Measurements from ENCODE around the gene REV1. TPM values are rescaled to one million over a fixed set of nuclear protein-coding genes. Genes with fewer than 3 reads are reported as not detected.

REV1 gene
- total and polyA plus RNA-seq, 2 donors (not counting 3 experiments of a cell fraction or from before 2014, with no cell fraction given), result 16.6 to 50.3 TPM

GRCh38 chr2:99485824-99486223 is 4.0 kb downstream of the REV1 start:
- Histone ChIP-seq H3K9me1 (replicated peaks; ENCODE audit: control insufficient read depth, extremely low read depth, insufficient read depth, low read length) (no peaks in the 10 kb centered on the region), H3K9me3 (replicated peaks; ENCODE audit: control insufficient read depth, insufficient read depth, low read length) (no peaks in the 10 kb centered on the region), H3K9ac (replicated peaks; ENCODE audit: extremely low read depth, insufficient read depth, low read length) (no peak overlapping the region), H3K79me2 (ENCODE audit: control insufficient read depth, insufficient read depth, low read length) (peaks cover 85% of the 10 kb centered on the region), H3K4me1 (ENCODE audit: control insufficient read depth, extremely low read depth, insufficient read depth, low read length) (peaks cover 26% of the 10 kb centered on the region), H3K27me3 (ENCODE audit: control insufficient read depth in 2 of 2, insufficient read depth in 2 of 2, low read length in 2 of 2) (no peaks in the 10 kb centered on the region), H3K36me3 (ENCODE audit: control insufficient read depth in 2 of 2, extremely low read depth in 1 of 2, insufficient read depth in 2 of 2, low read length in 2 of 2) (no peaks in the 10 kb centered on the region), H3K27ac (ENCODE audit: insufficient read depth, low read depth, low read length) (no peak overlapping the region), H4K20me1 (replicated peaks; ENCODE audit: control insufficient read depth, extremely low read depth, insufficient read depth, low read length) (peaks cover 2% of the 10 kb centered on the region), H3K4me2 (ENCODE audit: insufficient read depth, low read length) (no peak overlapping the region), H3K4me3 (replicated peaks in 1 of 3; ENCODE audit: insufficient read depth in 1 of 3, low read depth in 1 of 3, low read length in 3 of 3) (no peak overlapping the region), H2AFZ (ENCODE audit: low read depth, low read length) (no peak overlapping the region)
- no TSS peak for BruUV-seq (replicated peaks)
- CTCF ChIA-PET, result no interaction called here
- DNase-seq (ENCODE audit: low read depth, low spot score) (no peak), FAIRE-seq (no peak)
- POLR2A ChIA-PET, result no interaction called here
- intact Hi-C loops (cut with micrococcal nuclease), result no loop called here
- dilution Hi-C loops (cut with MboI; ENCODE audit: extremely low pct_ligation_motif_present, low sequenced_read_pairs), result no loop called here
- no peak for TF ChIP-seq FOS (IDR thresholded peaks at IDR 0.05; ENCODE audit: borderline replicate concordance, insufficient read depth, low read length)

DNA sequence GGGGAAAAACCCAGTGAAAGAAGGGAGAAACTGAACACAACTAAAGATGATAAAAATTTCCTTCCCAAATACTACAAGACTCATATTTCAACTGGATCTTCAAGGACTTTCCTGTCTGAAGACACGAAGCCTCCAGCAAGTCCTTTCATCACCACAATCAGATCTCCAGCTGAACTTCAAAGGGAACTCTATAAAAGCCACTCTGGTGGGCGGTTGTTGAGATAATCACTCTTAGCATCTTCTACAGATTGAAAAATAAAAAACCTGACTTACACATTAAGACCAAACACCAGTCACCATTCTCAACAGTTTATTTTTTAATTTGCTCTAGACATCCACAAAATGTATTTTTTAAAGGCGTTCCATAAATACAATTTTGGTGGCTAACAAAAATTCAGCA is 4.4 kb downstream of the REV1 start:
- TF ChIP-seq, protein P1, sequence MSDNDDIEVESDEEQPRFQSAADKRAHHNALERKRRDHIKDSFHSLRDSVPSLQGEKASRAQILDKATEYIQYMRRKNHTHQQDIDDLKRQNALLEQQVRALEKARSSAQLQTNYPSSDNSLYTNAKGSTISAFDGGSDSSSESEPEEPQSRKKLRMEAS (IDR thresholded peaks at IDR 0.05; ENCODE audit: insufficient read depth, insufficient read length), result no peak
- TF ChIP-seq CTCF (IDR thresholded peaks at IDR 0.05; ENCODE audit: extremely low read depth in 1 of 2, insufficient read depth in 1 of 2, low read depth in 1 of 2, low read length in 2 of 2), result no peak
- no peak for TF ChIP-seq POLR2A (IDR thresholded peaks at IDR 0.05; ENCODE audit: low read depth, low read length)
- TF ChIP-seq GATA2 (IDR thresholded peaks at IDR 0.05; ENCODE audit: insufficient read depth, insufficient read length, low read depth, low read length), result no peak
- TF ChIP-seq POLR2AphosphoS5 (IDR thresholded peaks at IDR 0.05; ENCODE audit: insufficient read depth, low read depth, low read length), result no peak
- no peak for TF ChIP-seq JUN (IDR thresholded peaks at IDR 0.05; ENCODE audit: borderline replicate concordance, insufficient read depth, insufficient read length, low read depth)
- no peak for TF ChIP-seq EZH2 (IDR thresholded peaks at IDR 0.05; ENCODE audit: borderline replicate concordance, low read depth, low read length, severe bottlenecking)
- TF ChIP-seq FOS (IDR thresholded peaks at IDR 0.05; ENCODE audit: borderline replicate concordance, insufficient read depth, low read length), result no peak
- TF ChIP-seq MYC (IDR thresholded peaks at IDR 0.05; ENCODE audit: low read depth, low read length), result no peak
- ChIA-PET POLR2A (no interaction called here), CTCF (no interaction called here)
- Histone ChIP-seq H4K20me1 (replicated peaks; ENCODE audit: control insufficient read depth, extremely low read depth, insufficient read depth, low read length) (peaks cover 2% of the 10 kb centered on the region), H3K79me2 (ENCODE audit: control insufficient read depth, insufficient read depth, low read length) (peaks cover 89% of the 10 kb centered on the region), H3K4me3 (replicated peaks in 1 of 3; ENCODE audit: insufficient read depth in 1 of 3, low read depth in 1 of 3, low read length in 3 of 3) (no peak overlapping the region), H3K36me3 (ENCODE audit: control insufficient read depth in 2 of 2, extremely low read depth in 1 of 2, insufficient read depth in 2 of 2, low read length in 2 of 2) (no peaks in the 10 kb centered on the region), H3K9me1 (replicated peaks; ENCODE audit: control insufficient read depth, extremely low read depth, insufficient read depth, low read length) (no peaks in the 10 kb centered on the region), H3K9ac (replicated peaks; ENCODE audit: extremely low read depth, insufficient read depth, low read length) (no peak overlapping the region), H3K27me3 (ENCODE audit: control insufficient read depth in 2 of 2, insufficient read depth in 2 of 2, low read length in 2 of 2) (no peaks in the 10 kb centered on the region), H2AFZ (ENCODE audit: low read depth, low read length) (no peak overlapping the region), H3K27ac (ENCODE audit: insufficient read depth, low read depth, low read length) (no peak overlapping the region), H3K9me3 (replicated peaks; ENCODE audit: control insufficient read depth, insufficient read depth, low read length) (no peaks in the 10 kb centered on the region), H3K4me2 (ENCODE audit: insufficient read depth, low read length) (no peak overlapping the region), H3K4me1 (ENCODE audit: control insufficient read depth, extremely low read depth, insufficient read depth, low read length) (peaks cover 21% of the 10 kb centered on the region)
- dilution Hi-C loops (cut with MboI; ENCODE audit: extremely low pct_ligation_motif_present, low sequenced_read_pairs) (no loop called here), intact Hi-C loops (cut with micrococcal nuclease) (no loop called here)
- DNase-seq (ENCODE audit: low read depth, low spot score) (no peak), FAIRE-seq (no peak)
- BruUV-seq (replicated peaks), result no TSS peak
